Left ventricle myocardium superior (tissue), 1 donor: ENCODE measurements around the gene SLC50A1. TPM values are rescaled to one million over a fixed set of nuclear protein-coding genes. Genes with fewer than 3 reads are reported as not detected.
A peak's percentile ranks its signal among the peaks of the same experiment; 100 is the strongest.

Experiments
- ATAC-seq: fragments of 200-7000 bp; cut with Tn5 transposase; one replicate; pipeline ENCODE4 v1.9.1; 2020; ENCODE audit warnings: mild to moderate bottlenecking, moderate library complexity
- DNase-seq: peaks from one replicate; pipeline ENCODE4 v3.0.0-alpha.2; 2020
- intact Hi-C: fragments of 100-400 bp; cut with micrococcal nuclease; formaldehyde crosslinking; loops from one replicate; pipeline ENCODE4 v1.11.0; 2022
- long read RNA-seq: library from polyadenylated mRNA; unstranded; transcript quantifications from one replicate; pipeline ENCODE4 v2.0.0, GENCODE V29; 2021
- total RNA-seq: library from RNA; stranded (reverse); fragmentation: NEBNext Ultra II Directional; extraction: Animal tissue kit (Norgen Biotek cat#: 25700); gene quantifications from one replicate; pipeline ENCODE4 v1.2.1, GENCODE V29; 2021
- donor health status: DM: no; HTN: yes; CAD: no; lungs with severe emphysema.

SLC50A1 gene, protein sequence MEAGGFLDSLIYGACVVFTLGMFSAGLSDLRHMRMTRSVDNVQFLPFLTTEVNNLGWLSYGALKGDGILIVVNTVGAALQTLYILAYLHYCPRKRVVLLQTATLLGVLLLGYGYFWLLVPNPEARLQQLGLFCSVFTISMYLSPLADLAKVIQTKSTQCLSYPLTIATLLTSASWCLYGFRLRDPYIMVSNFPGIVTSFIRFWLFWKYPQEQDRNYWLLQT
- total RNA-seq, result 8.8 TPM
- long read RNA-seq, partial matches to known transcripts, result 0 of 11 reads
- long read RNA-seq, other reads (novel, unspliced or antisense), result 4 of 11 reads

DNA sequence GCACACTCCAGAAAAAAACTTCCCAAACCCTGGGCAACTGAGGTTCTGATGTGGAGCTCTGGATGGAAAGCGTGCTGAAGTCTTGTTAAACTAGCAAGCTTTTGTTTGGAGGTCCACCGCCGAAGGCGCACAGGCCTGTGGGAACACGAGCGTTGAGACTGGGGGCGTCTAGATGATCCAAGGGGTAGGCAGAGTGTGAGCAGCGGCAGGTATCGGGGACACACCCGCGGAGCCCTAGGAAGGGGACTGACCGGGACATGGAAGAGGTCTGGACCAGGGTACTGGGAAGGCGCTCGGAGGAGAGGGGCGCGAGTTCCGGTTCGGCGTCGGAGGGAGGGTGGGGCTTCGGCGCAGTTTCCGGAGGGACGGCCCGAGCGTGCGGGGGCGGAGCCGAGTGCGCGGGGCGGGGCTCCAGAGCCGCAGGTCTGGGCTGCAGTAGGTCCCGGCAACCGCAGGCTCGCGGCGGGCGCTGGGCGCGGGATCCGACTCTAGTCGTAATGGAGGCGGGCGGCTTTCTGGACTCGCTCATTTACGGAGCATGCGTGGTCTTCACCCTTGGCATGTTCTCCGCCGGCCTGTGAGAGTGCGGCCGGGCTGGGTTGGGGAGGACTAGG is at the start of gene SLC50A1:
TSS of gene SLC50A1 (plus strand) at position 438 of the 614 bp plus-strand sequence. CDS start at position 498, 60 bp downstream.
- intact Hi-C loops, result no loop called here
- peak; percentile 93 for ATAC-seq
- DNase-seq, result peak; percentile 98

DNA sequence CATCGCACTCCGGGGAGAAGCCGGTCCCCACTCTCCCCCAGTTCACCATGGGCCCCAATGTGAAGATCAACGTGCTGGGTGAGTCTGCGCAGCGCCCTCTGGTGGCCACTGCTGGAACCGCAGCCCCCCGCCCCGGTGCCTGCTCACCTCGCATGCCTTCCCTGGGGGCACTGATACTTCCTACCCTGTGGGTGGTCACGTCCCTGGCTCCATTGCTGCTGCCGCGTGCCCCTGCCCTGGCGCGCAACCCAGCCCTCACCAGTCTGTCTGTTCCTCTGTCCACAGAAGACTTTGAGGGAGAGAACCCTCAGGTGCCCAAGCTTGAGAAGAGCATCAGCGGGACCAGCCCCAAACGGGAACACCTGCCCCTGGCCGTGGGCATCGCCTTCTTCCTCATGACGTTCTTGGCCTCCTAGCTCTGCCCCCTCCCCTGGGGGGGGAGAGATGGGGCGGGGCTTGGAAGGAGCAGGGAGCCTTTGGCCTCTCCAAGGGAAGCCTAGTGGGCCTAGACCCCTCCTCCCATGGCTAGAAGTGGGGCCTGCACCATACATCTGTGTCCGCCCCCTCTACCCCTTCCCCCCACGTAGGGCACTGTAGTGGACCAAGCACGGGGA is 49.4 kb upstream of the SLC50A1 start:
- peak; percentile 79 for DNase-seq
- intact Hi-C loops, result no loop called here
- ATAC-seq, result peak; percentile 36

DNA sequence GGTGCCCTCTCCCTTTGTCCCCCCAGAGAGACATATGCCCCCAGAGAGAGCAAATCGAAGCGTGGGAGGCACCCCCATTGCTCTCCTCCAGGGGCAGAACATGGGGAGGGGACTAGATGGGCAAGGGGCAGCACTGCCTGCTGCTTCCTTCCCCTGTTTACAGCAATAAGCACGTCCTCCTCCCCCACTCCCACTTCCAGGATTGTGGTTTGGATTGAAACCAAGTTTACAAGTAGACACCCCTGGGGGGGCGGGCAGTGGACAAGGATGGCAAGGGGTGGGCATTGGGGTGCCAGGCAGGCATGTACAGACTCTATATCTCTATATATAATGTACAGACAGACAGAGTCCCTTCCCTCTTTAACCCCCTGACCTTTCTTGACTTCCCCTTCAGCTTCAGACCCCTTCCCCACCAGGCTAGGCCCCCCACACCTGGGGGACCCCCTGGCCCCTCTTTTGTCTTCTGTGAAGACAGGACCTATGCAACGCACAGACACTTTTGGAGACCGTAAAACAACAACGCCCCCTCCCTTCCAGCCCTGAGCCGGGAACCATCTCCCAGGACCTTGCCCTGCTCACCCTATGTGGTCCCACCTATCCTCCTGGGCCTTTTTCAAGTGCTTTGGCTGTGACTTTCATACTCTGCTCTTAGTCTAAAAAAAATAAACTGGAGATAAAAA is 48.7 kb upstream of the SLC50A1 start:
- intact Hi-C loops, result no loop called here
- ATAC-seq, result no peak
- DNase-seq, result no peak

DNA sequence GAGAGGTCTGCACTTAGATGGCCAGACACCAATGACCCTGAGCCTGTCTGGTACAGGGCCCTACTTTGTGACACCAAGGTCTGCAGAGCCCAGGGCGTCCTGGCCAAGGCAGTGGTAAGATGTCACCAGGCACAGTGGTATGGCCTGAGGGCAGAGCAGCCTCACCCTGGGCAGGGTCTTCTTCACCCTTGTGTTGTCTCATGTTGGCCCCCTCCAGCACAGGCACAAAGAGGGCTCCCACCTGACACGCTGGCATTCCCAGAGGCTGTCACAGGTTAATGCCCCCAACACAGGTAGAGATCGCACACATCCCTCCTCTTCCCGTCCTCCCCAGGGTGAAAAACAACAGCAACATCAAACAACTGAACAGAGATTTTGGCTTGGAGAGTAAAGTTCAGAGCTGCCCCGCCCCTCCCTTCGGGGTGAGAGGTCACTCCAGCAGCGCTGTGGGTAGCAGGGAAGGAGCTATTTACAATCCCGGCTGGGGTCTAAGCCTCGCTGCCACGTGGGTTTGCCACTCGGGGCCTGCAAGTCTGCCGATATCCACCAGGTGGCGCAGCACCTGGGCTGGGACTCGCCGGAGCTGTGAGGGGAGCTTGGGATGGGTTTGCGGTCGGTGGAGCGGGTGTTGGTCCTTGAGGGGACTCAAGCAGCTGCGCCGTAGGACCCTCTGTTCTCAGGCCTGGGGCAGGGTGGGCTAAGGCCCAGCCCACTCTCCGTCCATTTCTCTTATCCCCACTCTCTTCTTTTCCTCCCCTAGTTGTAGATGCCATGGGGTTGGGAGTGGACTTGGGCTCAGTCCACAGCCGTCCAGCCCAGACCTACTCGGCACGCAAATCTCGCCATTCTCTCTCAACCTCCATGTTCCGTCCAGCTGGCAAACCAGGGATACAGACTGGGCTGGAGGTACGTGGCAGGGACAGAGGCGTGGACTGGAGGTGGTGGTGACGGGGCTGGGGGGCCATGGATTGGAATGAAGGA is 44.3 kb upstream of the SLC50A1 start:
- peak; percentile 62 for ATAC-seq
- intact Hi-C loops, result no loop called here
- DNase-seq, result peak; percentile 88

DNA sequence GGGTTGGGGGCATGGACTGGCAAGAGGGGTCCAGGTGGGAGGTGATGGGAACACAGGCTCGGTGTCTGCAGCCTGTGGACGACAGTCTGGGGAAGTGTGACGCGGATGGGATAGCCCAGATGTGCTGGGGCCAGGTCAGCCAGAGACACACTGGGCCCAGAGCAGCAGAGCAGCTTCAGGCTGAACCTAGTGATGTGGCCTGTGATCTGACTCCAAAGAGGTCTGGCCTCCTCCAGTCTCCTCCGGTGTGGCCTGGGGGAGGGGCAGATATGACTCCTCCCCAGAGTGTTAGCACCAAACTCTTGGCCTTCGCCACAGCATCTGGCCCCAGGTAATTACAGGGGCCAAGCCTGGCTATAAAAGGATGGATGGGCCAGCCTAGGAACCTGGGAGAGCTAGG is 43.5 kb upstream of the SLC50A1 start:
- DNase-seq, result no peak
- intact Hi-C loops, result no loop called here

DNA sequence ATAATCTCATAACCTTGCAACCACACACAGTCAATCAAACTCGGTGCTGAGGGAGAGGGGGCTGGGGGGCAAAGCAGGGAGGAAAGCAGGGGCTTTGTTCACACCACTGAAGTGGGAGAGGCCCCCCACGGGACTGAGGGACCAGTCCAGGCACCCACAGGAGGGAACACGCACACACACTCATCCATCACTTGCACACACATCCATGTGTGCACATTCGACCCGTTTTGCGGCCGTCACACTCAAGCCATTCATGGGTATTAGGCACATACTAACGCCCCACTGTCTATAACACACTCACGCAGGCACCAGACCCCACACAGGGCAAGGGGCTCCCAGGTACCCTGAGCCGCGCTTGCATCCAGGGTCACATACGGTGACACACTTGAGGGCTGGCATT is 43.0 kb upstream of the SLC50A1 start:
- DNase-seq (no peak), ATAC-seq (no peak)
- intact Hi-C loops, result no loop called here

More for the DNA sequence above, 43.5 kb upstream of the SLC50A1 start:
- ATAC-seq, result no peak

DNA sequence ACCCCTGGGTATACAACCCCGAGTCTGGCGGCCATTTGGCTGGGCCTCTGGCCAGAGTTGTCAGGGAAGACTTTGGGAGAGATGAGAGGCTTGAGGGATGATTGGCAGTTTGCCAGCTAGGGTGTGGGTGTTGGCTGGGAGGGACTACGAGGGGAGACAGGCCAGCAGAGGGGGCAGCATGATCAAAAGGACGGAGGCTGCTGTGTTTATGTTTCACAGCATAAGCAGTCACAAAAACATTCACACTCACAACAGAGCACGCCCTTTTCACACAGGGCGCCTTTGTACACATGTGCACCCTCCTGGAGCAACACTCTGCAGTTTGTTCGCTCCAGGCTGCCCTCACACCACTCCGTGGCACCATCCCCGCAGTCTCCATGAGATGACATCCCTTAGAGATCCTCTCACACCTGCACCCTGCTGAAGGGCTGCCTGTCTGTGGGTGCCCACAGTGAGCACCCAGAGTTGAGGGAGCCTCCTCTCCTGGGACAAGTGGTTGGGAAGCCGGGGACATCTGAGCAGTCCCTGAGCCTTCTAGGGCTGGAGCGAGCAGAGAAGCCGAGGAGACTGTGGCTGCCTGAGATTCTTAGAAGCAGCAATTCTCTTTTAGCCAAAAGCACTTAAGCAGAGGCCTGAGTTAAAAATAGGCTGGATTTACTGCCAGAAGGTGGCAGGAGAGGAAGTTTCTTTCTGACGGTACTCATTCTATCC is 41.6 kb upstream of the SLC50A1 start:
- ATAC-seq, result peak; percentile 65
- intact Hi-C loops, result no loop called here
- DNase-seq, result no peak

DNA sequence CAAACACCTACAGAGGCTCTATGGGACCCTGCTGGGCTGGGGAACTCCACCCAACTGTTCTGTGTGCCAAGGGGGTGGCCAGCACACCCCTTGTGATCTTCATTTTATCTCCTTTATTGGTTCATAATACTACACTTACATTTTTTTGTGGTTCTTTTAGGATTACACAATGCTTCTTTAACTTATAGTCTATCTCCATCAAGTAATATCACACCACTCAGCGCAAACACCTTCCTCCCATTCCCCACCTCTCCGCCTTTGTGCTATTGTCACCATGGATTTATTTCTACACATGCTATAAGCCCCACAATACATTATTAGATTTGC is 41.1 kb upstream of the SLC50A1 start:
- no peak for ATAC-seq
- intact Hi-C loops, result no loop called here
- no peak for DNase-seq

DNA sequence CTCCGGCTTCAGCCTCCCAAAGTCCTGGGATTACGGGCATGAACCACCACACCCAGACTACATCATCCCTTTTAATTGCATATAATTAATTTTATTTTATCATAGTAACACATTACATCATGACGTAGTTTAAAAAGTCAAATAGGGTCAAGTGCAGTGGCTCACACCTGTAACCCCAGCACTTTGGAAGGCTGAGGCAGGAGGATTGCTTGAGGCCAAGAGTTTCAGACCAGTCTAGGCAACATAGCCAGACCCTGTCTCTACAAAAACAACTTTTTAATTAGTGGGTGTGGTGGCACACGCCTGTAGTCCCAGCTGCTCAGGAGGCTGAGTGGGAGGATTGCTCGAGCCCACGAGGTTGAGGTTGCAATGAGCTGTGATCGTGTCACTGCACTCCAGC is 36.3 kb upstream of the SLC50A1 start:
- no peak for ATAC-seq
- no peak for DNase-seq
- intact Hi-C loops, result no loop called here

DNA sequence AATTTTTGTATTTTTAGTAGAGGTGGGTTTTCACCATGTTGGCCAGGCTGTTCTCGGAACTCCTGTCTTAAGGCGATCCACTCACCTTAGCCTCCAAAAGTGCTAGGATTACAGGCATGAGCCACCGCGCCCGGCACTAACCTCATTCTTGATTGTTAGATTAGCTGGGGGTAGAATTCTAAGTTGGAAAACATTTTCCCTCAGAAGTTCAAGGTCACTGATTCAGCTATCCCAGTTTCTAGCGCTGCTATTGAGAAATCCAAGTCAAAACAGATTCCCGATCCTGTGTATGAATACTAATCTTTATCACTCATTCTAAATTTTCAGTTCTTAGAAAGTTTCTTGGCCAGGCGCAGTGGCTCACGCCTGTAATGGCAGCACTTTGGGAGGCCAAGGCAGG is 32.3 kb upstream of the SLC50A1 start:
- DNase-seq, result no peak
- no peak for ATAC-seq

DNA sequence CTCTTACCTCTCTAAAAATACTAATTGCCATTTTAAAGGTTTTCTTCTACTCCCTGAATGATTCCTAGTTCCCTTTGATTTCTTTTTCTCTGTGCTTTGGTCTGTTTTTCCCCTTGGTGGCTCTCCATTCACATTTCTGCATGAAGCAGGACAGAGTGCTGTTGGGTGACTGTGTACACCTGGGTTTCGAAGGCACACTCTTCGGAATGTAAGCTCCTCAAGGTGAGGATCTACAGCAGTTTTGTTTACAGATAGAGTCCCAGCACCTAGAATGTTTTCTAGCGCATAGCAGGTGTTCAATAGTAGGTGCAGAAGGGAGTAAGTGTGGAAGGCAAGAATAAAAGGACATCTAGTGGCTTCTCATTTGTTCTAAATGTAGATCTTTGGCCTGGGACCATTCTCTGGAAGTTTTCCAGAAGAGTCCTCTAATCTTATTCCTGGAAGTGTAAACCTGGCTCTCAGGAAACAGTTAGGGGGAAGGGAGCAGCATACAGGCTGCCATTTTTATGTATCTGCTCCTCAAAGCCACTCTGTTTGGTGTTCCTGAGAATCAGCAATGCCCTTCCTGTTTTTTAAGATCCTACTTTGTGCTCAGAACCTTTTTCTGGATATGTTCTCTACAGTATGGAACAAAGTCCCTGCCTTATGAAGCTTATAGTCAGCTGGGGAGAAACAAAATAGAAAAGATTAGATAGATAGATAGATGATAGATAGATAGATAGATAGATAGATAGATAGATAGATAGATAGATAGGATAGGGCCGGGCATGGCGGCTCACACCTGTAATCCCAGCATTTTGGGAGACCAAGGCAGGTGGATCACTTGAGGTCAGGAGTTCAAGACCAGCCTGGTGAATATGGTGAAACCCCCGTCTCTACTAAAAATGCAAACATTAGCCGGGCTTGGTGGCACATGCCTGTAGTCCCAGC is 30.8 kb upstream of the SLC50A1 start:
- peak; percentile 71 for ATAC-seq
- intact Hi-C loops, result no loop called here
- DNase-seq, result no peak

More for the DNA sequence above, 32.3 kb upstream of the SLC50A1 start:
- intact Hi-C loops, result no loop called here

DNA sequence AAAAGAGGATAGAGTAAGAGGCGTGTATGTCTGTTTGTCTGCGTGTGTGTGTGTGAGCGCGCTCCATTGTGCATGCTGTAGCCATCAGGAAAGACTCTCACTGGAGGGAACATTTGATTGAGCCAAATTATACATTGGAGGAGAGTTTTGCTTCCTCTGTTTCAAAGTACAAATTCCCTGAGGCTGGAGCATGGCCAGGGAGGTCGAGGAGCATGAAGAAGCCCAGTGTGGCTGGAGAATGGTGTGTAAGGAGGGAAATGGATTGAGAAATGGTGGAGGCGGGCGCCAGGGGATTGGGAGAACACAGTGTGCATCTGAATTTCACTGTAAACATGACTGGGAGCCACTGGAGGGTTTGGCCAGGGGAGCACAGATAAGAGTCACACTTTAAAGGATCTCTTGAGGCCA is 30.0 kb upstream of the SLC50A1 start:
- ATAC-seq (peak; percentile 56), DNase-seq (no peak)
- intact Hi-C loops, result no loop called here

DNA sequence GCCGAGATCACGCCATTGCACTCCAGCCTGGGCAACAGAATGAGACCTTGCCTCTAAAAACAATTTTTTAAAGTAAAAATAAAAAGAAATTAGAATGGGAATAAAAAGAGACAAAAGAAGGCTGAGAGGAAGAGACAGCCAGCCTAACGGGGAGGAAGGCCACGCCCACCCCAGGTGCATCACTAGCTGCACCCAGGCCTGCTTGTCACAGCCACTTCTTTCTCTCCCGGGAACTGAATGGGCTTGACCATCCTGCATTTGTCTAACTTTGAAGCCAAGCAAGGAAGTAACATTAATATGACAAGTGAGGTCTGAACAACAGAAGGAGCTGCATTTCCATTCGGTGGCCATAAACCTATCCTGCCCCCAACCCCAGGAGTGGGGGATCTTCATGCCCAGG is 28.8 kb upstream of the SLC50A1 start:
- DNase-seq (no peak), ATAC-seq (no peak)
- intact Hi-C loops, result no loop called here

DNA sequence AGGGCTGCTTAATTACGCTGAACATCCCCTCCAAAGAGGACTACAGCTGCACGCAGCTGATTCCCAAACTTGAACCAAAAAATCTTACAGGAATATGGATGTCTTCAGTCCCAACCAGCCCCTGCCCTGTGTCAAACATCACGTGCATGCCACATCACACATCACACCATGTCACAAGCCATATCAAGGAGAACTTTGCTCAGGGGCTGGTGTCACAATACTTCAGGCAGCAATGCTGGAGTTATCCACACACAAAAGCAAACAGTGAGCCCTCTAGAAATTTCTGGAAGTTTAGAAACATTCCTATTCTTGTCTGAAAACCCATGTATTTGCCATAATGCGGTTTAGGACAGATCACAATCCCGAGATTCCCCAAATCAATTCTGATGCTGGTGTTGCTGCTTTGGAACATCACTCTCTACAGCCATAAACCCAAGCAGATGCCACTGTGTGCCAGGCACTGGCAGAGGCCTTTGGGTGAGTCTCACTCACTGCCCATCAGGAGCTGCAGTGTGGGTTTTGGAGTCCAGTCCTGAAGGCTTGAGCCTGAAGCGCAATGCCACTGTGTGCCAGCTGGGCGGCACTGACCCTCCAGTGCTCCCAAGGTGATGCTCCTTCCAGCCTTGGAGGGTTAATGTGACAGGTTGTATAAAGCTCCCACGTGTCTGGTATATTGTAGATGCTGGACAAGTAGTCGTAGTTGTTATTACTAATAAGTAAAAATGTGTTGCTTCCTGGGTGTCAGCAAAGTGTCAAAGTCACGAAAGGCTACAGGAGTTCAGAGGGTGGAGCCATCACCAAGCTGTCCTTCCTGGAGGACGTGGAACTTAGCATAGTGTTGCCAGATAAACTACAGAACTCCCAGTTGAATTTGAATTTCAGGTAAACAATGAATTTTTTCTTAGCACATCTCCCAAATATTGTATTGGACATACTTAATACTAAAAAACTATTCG is 28.1 kb upstream of the SLC50A1 start:
- ATAC-seq (no peak), DNase-seq (no peak)
- intact Hi-C loops, result no loop called here

DNA sequence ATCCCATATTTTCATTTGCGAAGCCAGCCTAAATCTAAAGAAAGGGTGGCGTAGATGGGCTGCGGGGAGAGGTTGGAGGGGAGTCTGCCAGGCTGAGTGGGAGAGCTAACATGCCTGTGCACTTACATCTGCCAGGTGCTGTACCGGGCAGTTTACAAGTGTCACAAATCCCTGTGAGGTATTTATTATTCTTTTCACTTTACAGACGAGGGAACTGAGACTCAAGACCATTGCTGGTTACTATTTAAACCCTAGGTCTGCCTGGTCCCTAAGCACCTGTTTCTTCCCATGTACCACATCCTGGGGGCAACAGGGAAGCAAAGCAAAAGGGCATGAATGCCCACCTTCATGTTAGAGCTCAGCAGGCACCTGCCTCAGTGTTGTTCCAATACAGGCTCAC is 27.4 kb upstream of the SLC50A1 start:
- DNase-seq (no peak), ATAC-seq (no peak)
- intact Hi-C loops, result no loop called here

DNA sequence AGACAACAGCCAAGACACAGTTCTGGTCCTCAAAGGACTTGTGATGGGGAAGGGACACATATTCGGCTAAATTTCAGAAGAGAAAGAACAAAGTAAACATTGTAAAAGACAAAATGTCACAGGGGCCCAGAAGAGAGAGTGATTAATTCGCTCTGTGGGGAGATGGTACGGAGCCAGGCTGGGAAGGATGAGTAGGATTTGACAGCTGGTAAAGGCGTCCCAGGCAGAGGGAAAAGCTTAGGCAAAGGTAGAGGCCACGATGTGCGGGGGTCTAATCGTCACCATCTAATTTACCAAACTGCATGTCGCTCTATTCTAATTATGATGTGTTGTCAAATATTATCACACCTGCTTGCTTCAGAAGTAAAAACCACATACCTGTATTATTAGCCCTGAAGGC is 25.3 kb upstream of the SLC50A1 start:
- ATAC-seq (no peak), DNase-seq (no peak)
- intact Hi-C loops, result no loop called here
